SW 1271 (cell line): ENCODE measurements around the gene KRT5.

ENCODE experiments used
- DNase-seq, 2 experiments: peaks; one replicate each; lab custom pipeline; 2025; lab: John Stamatoyannopoulos, UW

The KRT5 gene

GRCh38 chr12:52537101-52537500 is 16.9 kb upstream of the KRT5 start:
- no peak for DNase-seq

- no peak for DNase-seq
Observed at GRCh38 chr12:52535574-52535973, 15.4 kb upstream of the KRT5 start.

- DNase-seq = no peak
Observed at GRCh38 chr12:52534482-52534881, 14.3 kb upstream of the KRT5 start.

GRCh38 chr12:52533686-52534470 is 13.7 kb upstream of the KRT5 start:
- no peak for DNase-seq

- no peak for DNase-seq
Observed at GRCh38 chr12:52532636-52533035, 12.4 kb upstream of the KRT5 start.

GRCh38 chr12:52531566-52532300 is 11.5 kb upstream of the KRT5 start:
- no peak for DNase-seq

GRCh38 chr12:52530905-52531304 is 10.7 kb upstream of the KRT5 start:
- DNase-seq = no peak

- DNase-seq = no peak
Observed at GRCh38 chr12:52530366-52530765, 10.2 kb upstream of the KRT5 start.

GRCh38 chr12:52529846-52530245 is 9.7 kb upstream of the KRT5 start:
- DNase-seq = no peak

GRCh38 chr12:52529417-52529816 is 9.2 kb upstream of the KRT5 start:
- DNase-seq = no peak

GRCh38 chr12:52528641-52529143 is 8.5 kb upstream of the KRT5 start:
- DNase-seq = no peak

GRCh38 chr12:52527121-52527800 is 7.1 kb upstream of the KRT5 start:
- DNase-seq = no peak

GRCh38 chr12:52526511-52526951 is 6.3 kb upstream of the KRT5 start:
- no peak for DNase-seq

GRCh38 chr12:52525661-52526499 is 5.7 kb upstream of the KRT5 start:
- no peak for DNase-seq

- DNase-seq = no peak
Observed at GRCh38 chr12:52524898-52525591, 4.9 kb upstream of the KRT5 start.

GRCh38 chr12:52524241-52524897 is 4.2 kb upstream of the KRT5 start:
- no peak for DNase-seq

- no peak for DNase-seq
Observed at GRCh38 chr12:52523824-52524223, 3.6 kb upstream of the KRT5 start.

GRCh38 chr12:52522346-52523011 is 2.3 kb upstream of the KRT5 start:
- DNase-seq = no peak

GRCh38 chr12:52521568-52522266 is 1.5 kb upstream of the KRT5 start:
- DNase-seq = no peak
